Measurements from ENCODE around the gene B3GNT3. TPM values are rescaled to one million over a fixed set of nuclear protein-coding genes. Genes with fewer than 3 reads are reported as not detected.

Gene B3GNT3
- total RNA-seq, 1 experiment from 2014 or later = 1.9 TPM

- TF ChIP-seq SMAD3 (CRISPR knock-in tag; IDR thresholded peaks at IDR 0.05; ENCODE audit: borderline replicate concordance) (no peak), SP1 (CRISPR knock-in tag; conservative IDR thresholded peaks at IDR 0.05) (no peak), NR2C2 (CRISPR knock-in tag; IDR thresholded peaks at IDR 0.05) (no peak), ETV6 (CRISPR knock-in tag; IDR thresholded peaks at IDR 0.05) (no peak), AR (CRISPR knock-in tag; IDR thresholded peaks at IDR 0.05) (0 out of 2 replicates have a peak, but pooled peaks have one; percentile 64), RORB (CRISPR knock-in tag; IDR thresholded peaks at IDR 0.05) (no peak), HMGXB4 (CRISPR knock-in tag; IDR thresholded peaks at IDR 0.05) (no peak), TEAD4 (CRISPR knock-in tag; IDR thresholded peaks at IDR 0.05) (0 out of 2 replicates have a peak, but pooled peaks have one; percentile 38), ZNF512 (CRISPR knock-in tag; IDR thresholded peaks at IDR 0.05; ENCODE audit: borderline replicate concordance) (no peak), GTF2I (CRISPR knock-in tag; conservative IDR thresholded peaks at IDR 0.05) (no peak), ZNF425 (CRISPR knock-in tag; conservative IDR thresholded peaks at IDR 0.05) (no peak), ZBTB43 (CRISPR knock-in tag; IDR thresholded peaks at IDR 0.05) (no peak), MLX (CRISPR knock-in tag; IDR thresholded peaks at IDR 0.05) (no peak), NFYB (CRISPR knock-in tag; conservative IDR thresholded peaks at IDR 0.05; ENCODE audit: low read depth) (no peak), TEAD1 (CRISPR knock-in tag; IDR thresholded peaks at IDR 0.05) (0 out of 2 replicates have a peak, but pooled peaks have one; percentile 15), ZNF138 (CRISPR knock-in tag; conservative IDR thresholded peaks at IDR 0.05) (no peak), PRDM15 (CRISPR knock-in tag; IDR thresholded peaks at IDR 0.05) (no peak), MXD4 (CRISPR knock-in tag; IDR thresholded peaks at IDR 0.05; ENCODE audit: borderline replicate concordance) (no peak), NFATC4 (CRISPR knock-in tag; IDR thresholded peaks at IDR 0.05) (no peak), ZNF532 (CRISPR knock-in tag; IDR thresholded peaks at IDR 0.05; ENCODE audit: borderline replicate concordance) (peak; percentile 40; the same call in 1 of the 2 replicates)
These were observed 65.5 kb downstream of the B3GNT3 start (continued) for GRCh38 chr19:17860331-17860992.

Measured in WTC11 (cell line).